Fibroblast of villous mesenchyme (primary cell): ENCODE data around the gene EMP3. TPM values are rescaled to one million over a fixed set of nuclear protein-coding genes. Genes with fewer than 3 reads are reported as not detected.

ENCODE experiments used
- DNase-seq: peaks from one replicate; pipeline ENCODE4 v3.0.0-alpha.2; 2010; ENCODE audit warnings: low read depth
- H3K4me3 ChIP-seq: 2 replicates; pipeline ENCODE4 v1.5.1; 2011; ENCODE audit warnings: low read depth, mild to moderate bottlenecking, low read length
- total RNA-seq: library from RNA; depleted of rRNA; stranded (reverse); fragments of >200 nt; gene quantifications from 2 replicates; pipeline ENCODE4 v1.2.3, GENCODE V29; 2012
- TF ChIP-seq, protein P1 (sequence below): IDR thresholded peaks from 2 replicates; pipeline ENCODE4 v1.5.1; 2012; ENCODE audit warnings: low read depth, mild to moderate bottlenecking, low read length; ENCODE audit not compliant: insufficient read depth

EMP3 gene
- total RNA-seq, 1 donor, result 92.4 TPM

DNA sequence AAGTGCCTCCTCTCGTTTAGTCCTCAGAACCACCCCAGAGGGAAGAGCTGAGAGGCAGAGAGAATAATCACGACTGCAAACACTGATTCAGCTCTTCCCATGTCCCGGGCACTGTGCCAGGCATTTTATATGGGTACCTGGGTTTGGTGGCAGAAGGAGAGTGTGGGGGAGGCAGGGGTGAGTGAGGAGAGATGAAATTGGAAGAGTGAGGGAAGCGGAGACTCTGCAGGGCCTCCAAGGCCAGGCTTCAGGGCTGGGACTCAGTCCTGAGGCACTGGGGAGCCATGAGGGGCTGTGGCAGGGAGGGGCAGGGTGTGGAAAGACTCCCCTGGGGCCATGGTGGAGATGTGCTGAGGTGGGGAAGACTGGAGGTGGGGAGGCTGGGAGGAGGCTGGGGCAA lies 47.6 kb downstream of the EMP3 start:
- no peak overlapping the region for H3K4me3 ChIP-seq
- no peak for DNase-seq
- TF ChIP-seq, protein P1, sequence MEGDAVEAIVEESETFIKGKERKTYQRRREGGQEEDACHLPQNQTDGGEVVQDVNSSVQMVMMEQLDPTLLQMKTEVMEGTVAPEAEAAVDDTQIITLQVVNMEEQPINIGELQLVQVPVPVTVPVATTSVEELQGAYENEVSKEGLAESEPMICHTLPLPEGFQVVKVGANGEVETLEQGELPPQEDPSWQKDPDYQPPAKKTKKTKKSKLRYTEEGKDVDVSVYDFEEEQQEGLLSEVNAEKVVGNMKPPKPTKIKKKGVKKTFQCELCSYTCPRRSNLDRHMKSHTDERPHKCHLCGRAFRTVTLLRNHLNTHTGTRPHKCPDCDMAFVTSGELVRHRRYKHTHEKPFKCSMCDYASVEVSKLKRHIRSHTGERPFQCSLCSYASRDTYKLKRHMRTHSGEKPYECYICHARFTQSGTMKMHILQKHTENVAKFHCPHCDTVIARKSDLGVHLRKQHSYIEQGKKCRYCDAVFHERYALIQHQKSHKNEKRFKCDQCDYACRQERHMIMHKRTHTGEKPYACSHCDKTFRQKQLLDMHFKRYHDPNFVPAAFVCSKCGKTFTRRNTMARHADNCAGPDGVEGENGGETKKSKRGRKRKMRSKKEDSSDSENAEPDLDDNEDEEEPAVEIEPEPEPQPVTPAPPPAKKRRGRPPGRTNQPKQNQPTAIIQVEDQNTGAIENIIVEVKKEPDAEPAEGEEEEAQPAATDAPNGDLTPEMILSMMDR, result no peak

DNA sequence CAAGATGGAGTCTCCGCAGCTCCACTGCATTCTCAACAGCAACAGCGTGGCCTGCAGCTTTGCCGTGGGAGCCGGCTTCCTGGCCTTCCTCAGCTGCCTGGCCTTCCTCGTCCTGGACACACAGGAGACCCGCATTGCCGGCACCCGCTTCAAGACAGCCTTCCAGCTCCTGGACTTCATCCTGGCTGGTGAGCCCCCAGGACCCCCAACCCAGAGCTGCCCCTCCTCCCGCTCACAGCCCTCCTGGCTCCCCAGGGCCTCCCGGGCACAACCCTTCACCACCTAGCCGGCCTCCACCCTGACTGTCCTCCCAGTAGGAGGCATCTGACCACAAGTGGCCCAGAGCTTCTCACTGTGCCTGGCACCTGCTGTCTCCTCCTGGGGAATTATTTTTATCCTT lies 48.2 kb downstream of the EMP3 start:
- TF ChIP-seq, protein P1, result no peak
- DNase-seq, result no peak
- H3K4me3 ChIP-seq, result no peak overlapping the region

DNA sequence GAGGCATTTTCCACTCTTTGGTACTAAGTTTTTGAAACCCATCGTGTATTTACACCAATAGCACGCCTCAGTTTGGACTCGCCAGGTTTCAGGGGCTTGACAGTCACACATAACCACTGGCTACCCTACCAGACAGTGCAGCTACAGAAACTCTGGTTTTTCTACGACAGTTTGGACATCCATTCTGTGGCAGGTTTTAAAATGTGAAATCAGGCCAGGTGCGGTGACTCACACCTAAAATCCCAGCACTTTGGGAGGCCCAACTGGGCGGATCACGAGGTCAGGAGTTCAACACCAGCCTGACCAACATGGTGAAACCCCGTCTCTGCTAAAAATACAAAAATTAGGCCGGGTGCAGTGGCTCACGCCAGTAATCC lies 52.8 kb downstream of the EMP3 start:
- DNase-seq, result no peak
- TF ChIP-seq, protein P1, result no peak
- no peak overlapping the region for H3K4me3 ChIP-seq

DNA sequence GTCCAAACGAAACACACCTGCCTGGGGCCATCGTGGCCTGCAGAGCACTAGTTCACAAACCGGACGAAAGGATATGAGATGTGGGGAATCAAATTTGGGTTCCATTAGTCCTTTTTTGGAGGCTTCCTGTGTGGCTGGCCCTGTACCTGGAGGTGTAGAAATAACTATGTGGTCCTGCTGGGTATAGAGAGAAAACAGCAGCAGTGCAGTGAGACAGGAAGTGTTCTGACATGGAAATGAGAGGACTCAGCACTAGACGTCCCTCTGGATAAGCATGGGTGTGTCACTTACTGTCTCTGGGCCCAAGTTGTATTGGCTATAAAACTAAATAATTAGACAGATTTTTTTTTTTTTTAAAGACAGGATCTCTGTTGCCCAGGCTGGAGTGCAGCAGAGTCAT lies 53.7 kb downstream of the EMP3 start:
- TF ChIP-seq, protein P1, result no peak
- DNase-seq, result no peak
- H3K4me3 ChIP-seq, result no peak overlapping the region

Other genes with a start within 250 kb of the EMP3 start
- gene PLA2G4C, start 214.7 kb upstream of the EMP3 start, total RNA-seq, result 6.8 and 22.5 TPM in 2 replicates
- gene LIG1, start 155.2 kb upstream of the EMP3 start, total RNA-seq, result 10.4 and 21.3 TPM in 2 replicates
- 2.2 and 2.9 TPM in 2 replicates for gene ZSWIM9, start 154.9 kb upstream of the EMP3 start, total RNA-seq
- gene CARD8, start 69.6 kb upstream of the EMP3 start, total RNA-seq, result 11.9 and 21.2 TPM in 2 replicates
- gene ZNF114, start 55.5 kb upstream of the EMP3 start, total RNA-seq, result 0.32 and 0.43 TPM in 2 replicates
- 2.9 and 3.0 TPM in 2 replicates for gene TMEM143, start 38.4 kb downstream of the EMP3 start, total RNA-seq
- not detected in 2 replicates for gene SYNGR4, start 38.8 kb downstream of the EMP3 start, total RNA-seq
- 72.2 and 111 TPM in 2 replicates for gene KDELR1, start 66.0 kb downstream of the EMP3 start, total RNA-seq
- gene GRIN2D, start 68.1 kb downstream of the EMP3 start, total RNA-seq, result 0.86 and 1.9 TPM in 2 replicates
- gene GRWD1, start 120.4 kb downstream of the EMP3 start, total RNA-seq, result 25.1 and 38.4 TPM in 2 replicates
- 0.43 and 0.64 TPM in 2 replicates for gene KCNJ14, start 130.0 kb downstream of the EMP3 start, total RNA-seq
- gene CYTH2, start 143.8 kb downstream of the EMP3 start, total RNA-seq, result 31.1 and 42.5 TPM in 2 replicates
- 0.32 and 0.43 TPM in 2 replicates for gene LMTK3, start 186.3 kb downstream of the EMP3 start, total RNA-seq
- gene SULT2B1, start 226.6 kb downstream of the EMP3 start, total RNA-seq, result under 0.01 TPM in 1 of 2 replicates, not detected in the other